Measurements from ENCODE around the gene RAB33B.

DNA sequence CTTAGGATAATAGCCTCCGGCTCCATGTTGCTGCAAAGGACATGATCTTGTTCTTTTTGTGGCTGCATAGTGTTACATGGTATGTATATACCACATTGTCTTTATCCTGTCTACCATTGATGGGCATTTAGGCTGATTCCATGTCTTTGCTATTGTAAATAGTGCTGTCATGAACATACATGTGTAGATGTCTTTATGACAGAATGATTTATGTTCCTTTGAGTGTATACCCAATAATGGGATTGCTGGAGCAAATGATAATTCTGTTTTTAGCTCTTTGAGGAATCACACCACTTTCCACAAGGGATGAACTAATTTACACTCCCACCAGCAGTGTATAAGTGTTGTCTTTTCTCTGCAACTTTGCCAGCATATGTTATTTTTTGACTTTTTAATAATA, 4.6 kb downstream of the RAB33B start:
- TF ChIP-seq, protein P1, sequence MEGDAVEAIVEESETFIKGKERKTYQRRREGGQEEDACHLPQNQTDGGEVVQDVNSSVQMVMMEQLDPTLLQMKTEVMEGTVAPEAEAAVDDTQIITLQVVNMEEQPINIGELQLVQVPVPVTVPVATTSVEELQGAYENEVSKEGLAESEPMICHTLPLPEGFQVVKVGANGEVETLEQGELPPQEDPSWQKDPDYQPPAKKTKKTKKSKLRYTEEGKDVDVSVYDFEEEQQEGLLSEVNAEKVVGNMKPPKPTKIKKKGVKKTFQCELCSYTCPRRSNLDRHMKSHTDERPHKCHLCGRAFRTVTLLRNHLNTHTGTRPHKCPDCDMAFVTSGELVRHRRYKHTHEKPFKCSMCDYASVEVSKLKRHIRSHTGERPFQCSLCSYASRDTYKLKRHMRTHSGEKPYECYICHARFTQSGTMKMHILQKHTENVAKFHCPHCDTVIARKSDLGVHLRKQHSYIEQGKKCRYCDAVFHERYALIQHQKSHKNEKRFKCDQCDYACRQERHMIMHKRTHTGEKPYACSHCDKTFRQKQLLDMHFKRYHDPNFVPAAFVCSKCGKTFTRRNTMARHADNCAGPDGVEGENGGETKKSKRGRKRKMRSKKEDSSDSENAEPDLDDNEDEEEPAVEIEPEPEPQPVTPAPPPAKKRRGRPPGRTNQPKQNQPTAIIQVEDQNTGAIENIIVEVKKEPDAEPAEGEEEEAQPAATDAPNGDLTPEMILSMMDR (IDR thresholded peaks at IDR 0.05; ENCODE audit: insufficient read depth, low read length), result no peak
- TF ChIP-seq REST (IDR thresholded peaks at IDR 0.05; ENCODE audit: insufficient replicate concordance, low read depth) (no peak), POLR2AphosphoS5 (IDR thresholded peaks at IDR 0.05; ENCODE audit: low read depth) (no peak), GABPA (IDR thresholded peaks at IDR 0.05; ENCODE audit: low read depth) (no peak), SPI1 (IDR thresholded peaks at IDR 0.05; ENCODE audit: borderline replicate concordance, low read depth) (no peak)
